HepG2 (cell line): ENCODE results near the gene INPP5K. TPM values are rescaled to one million over a fixed set of nuclear protein-coding genes. Genes with fewer than 3 reads are reported as not detected.

Experiments
- CAMTA2 ChIP-seq: sonication (generic); formaldehyde crosslinking; IDR thresholded peaks from 2 replicates; pipeline ENCODE4 v1.4.0; 2020; ENCODE audit warnings: mild to moderate bottlenecking, missing genetic modification reagents, borderline replicate concordance
- ESRRA ChIP-seq: sonication (generic); formaldehyde crosslinking; IDR thresholded peaks from 2 replicates; pipeline ENCODE4 v1.5.1; 2020; ENCODE audit warnings: mild to moderate bottlenecking, low read depth, missing genetic modification reagents
- GPBP1L1 ChIP-seq: sonication (generic); formaldehyde crosslinking; IDR thresholded peaks from 2 replicates; pipeline ENCODE4 v1.5.0; 2020; ENCODE audit warnings: mild to moderate bottlenecking, missing genetic modification reagents
- HDAC6 ChIP-seq: fragments of 200-600 bp; sonication (generic); IDR thresholded peaks from 2 replicates; pipeline ENCODE4 v1.7.0; 2017; ENCODE audit warnings: mild to moderate bottlenecking, antibody characterized with exemption, low read length, low read depth
- HIVEP1 ChIP-seq: sonication (generic); formaldehyde crosslinking; IDR thresholded peaks from 2 replicates; pipeline ENCODE4 v1.4.0; 2020; ENCODE audit warnings: mild to moderate bottlenecking, missing genetic modification reagents
- KDM5A ChIP-seq: fragments of 200-600 bp; sonication (generic); IDR thresholded peaks from 2 replicates; pipeline ENCODE4 v1.7.0; 2018; ENCODE audit warnings: antibody characterized with exemption, mild to moderate bottlenecking, low read length, borderline replicate concordance
- KLF6 ChIP-seq: IDR thresholded peaks from 2 replicates; pipeline ENCODE4 v1.8.0; 2016; ENCODE audit warnings: missing biosample characterization, missing genetic modification reagents
- MTF2 ChIP-seq: sonication (generic); formaldehyde crosslinking; IDR thresholded peaks from 2 replicates; pipeline ENCODE4 v1.5.0; 2020; ENCODE audit warnings: missing genetic modification reagents, borderline replicate concordance
- MZF1 ChIP-seq: sonication (generic); formaldehyde crosslinking; IDR thresholded peaks from 2 replicates; pipeline ENCODE4 v1.8.1; 2023; ENCODE audit warnings: mild to moderate bottlenecking, missing genetic modification reagents, borderline replicate concordance
- REXO4 ChIP-seq: sonication (generic); formaldehyde crosslinking; IDR thresholded peaks from 2 replicates; pipeline ENCODE4 v1.8.0; 2022; ENCODE audit warnings: missing genetic modification reagents, mild to moderate bottlenecking, borderline replicate concordance
- TOPORS ChIP-seq: sonication (generic); formaldehyde crosslinking; IDR thresholded peaks from 2 replicates; pipeline ENCODE4 v1.8.0; 2023; ENCODE audit warnings: mild to moderate bottlenecking, missing genetic modification reagents
- ZNF556 ChIP-seq: sonication (generic); formaldehyde crosslinking; IDR thresholded peaks from 2 replicates; pipeline ENCODE4 v1.4.0; 2020; ENCODE audit warnings: mild to moderate bottlenecking, missing genetic modification reagents, borderline replicate concordance
- ZNF570 ChIP-seq: sonication (generic); formaldehyde crosslinking; IDR thresholded peaks from 2 replicates; pipeline ENCODE4 v1.4.0; 2020; ENCODE audit warnings: mild to moderate bottlenecking, missing genetic modification reagents, borderline replicate concordance
- ZNF619 ChIP-seq: sonication (generic); formaldehyde crosslinking; IDR thresholded peaks from 2 replicates; pipeline ENCODE4 v1.4.0; 2020; ENCODE audit warnings: mild to moderate bottlenecking, missing genetic modification reagents
- ZNF691 ChIP-seq: sonication (generic); formaldehyde crosslinking; IDR thresholded peaks from 2 replicates; pipeline ENCODE4 v1.4.0; 2020; ENCODE audit warnings: missing genetic modification reagents, low read depth, mild to moderate bottlenecking, borderline replicate concordance
- ZNF713 ChIP-seq: sonication (generic); formaldehyde crosslinking; IDR thresholded peaks from 2 replicates; pipeline ENCODE4 v1.4.0; 2020; ENCODE audit warnings: mild to moderate bottlenecking, missing genetic modification reagents
- ZNF737 ChIP-seq: sonication (generic); formaldehyde crosslinking; IDR thresholded peaks from 2 replicates; pipeline ENCODE4 v1.5.0; 2020; ENCODE audit warnings: missing genetic modification reagents, mild to moderate bottlenecking, borderline replicate concordance
- polyA plus RNA-seq, 8 experiments: library from polyadenylated mRNA; depleted of rRNA in 3 of 8; stranded (reverse) in 7 of 8; unstranded in 1 of 8; fragments of >200 nt; fragmentation: Illumina TruSeq in 4 of 8; extraction: Trizol in 4 of 8; gene quantifications; 2 replicates each; pipeline versions ENCODE4 v1.2.1 to v1.2.3, GENCODE V29; 2011 to 2016; ENCODE audit warnings: low read depth in 4 of 8, missing spikeins in 1 of 8, mixed read lengths in 1 of 8; ENCODE audit not compliant: insufficient read depth in 1 of 8
- total RNA-seq, 5 experiments: library from RNA; depleted of rRNA; stranded (reverse); fragments of >200 nt; fragmentation: Illumina TruSeq; extraction: Trizol; gene quantifications; 2 replicates each; pipeline ENCODE4 v1.2.3, GENCODE V29; 2016; ENCODE audit warnings: low read depth in 1 of 5
- TF ChIP-seq, protein P1 (sequence below): sonication (generic); formaldehyde crosslinking; IDR thresholded peaks from 2 replicates; pipeline ENCODE4 v1.4.0; 2020; ENCODE audit warnings: mild to moderate bottlenecking, low read depth, missing genetic modification reagents
- TF ChIP-seq, protein P2 (sequence below): sonication (generic); formaldehyde crosslinking; IDR thresholded peaks from 2 replicates; pipeline ENCODE4 v1.5.0; 2020; ENCODE audit warnings: missing genetic modification reagents
- TF ChIP-seq, protein P3 (sequence below): sonication (generic); formaldehyde crosslinking; conservative IDR thresholded peaks from 2 replicates; pipeline ENCODE4 v1.8.0; 2022; ENCODE audit warnings: missing genetic modification reagents
- TF ChIP-seq, protein P4 (sequence below): sonication (generic); formaldehyde crosslinking; IDR thresholded peaks from 2 replicates; pipeline ENCODE4 v1.5.0; 2020; ENCODE audit warnings: missing genetic modification reagents

The INPP5K gene
- total and polyA plus RNA-seq, 2 of the 13 experiments (the other 11 are each of a cell fraction or from before 2014, with no cell fraction given) = 4.8 to 9.6 TPM

DNA sequence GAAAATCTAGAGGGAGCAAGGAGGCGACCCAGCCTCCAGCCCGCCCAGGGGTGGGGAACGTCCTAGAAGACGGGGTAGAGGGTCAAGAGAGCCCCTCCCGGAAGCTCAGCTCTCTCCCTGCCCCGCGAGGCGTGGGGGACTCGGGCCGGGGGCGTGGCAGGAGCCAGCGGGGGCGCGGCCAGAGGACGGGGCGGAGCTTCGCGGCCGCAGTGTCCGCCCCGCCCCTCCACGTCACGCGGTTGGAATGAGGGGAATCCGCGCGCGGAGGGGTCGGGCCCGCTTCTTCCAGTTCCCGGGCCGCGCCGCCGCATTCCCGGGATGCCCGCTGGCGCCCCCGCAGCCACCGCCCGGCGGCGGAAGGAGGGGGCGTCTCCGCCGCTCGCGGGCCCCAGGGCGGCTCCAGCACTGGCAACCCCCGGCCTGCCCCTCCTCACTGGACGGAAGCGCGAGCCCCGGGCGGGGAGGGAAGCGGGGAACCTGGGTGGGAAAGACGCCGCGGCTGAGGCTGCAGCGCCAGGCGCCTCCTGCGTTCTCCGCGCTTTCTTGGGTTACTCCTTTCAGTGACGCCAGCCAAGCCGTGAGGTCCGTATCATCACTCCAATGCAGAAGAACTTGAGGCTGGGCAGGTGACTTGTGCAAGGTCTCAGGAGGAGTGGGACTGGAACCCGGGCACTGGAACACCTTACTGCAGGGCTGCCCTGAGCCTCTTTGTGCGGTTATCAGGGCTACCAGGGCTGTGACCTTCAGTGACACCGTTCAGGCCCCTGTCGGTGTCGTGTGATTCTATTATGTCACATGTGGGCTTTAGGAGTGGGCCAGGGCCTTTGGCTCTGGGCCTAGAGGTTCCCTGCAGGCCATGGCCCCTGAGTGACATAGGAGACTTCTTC lies 28.2 kb downstream of the INPP5K start (continued):
- TF ChIP-seq, protein P1, sequence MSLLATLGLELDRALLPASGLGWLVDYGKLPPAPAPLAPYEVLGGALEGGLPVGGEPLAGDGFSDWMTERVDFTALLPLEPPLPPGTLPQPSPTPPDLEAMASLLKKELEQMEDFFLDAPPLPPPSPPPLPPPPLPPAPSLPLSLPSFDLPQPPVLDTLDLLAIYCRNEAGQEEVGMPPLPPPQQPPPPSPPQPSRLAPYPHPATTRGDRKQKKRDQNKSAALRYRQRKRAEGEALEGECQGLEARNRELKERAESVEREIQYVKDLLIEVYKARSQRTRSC (CRISPR knock-in tag) = no peak
- TF ChIP-seq KDM5A (no peak), REXO4 (no peak), ZNF556 (CRISPR knock-in tag) (0 out of 2 replicates have a peak, but pooled peaks have one; percentile 47), ZNF691 (CRISPR knock-in tag) (no peak), KLF6 (CRISPR knock-in tag) (no peak), ZNF619 (no peak), MZF1 (CRISPR knock-in tag) (no peak), HIVEP1 (CRISPR knock-in tag) (peak; percentile 45; the same call in 1 of the 2 replicates), TOPORS (CRISPR knock-in tag) (no peak), CAMTA2 (CRISPR knock-in tag) (no peak), ESRRA (CRISPR knock-in tag) (peak; percentile 73; the same call in 1 of the 2 replicates), ZNF570 (CRISPR knock-in tag) (no peak), ZNF713 (CRISPR knock-in tag) (0 out of 2 replicates have a peak, but pooled peaks have one; percentile 13), ZNF737 (no peak), MTF2 (CRISPR knock-in tag) (0 out of 2 replicates have a peak, but pooled peaks have one; percentile 53), GPBP1L1 (no peak), HDAC6 (no peak)
- TF ChIP-seq, protein P2, sequence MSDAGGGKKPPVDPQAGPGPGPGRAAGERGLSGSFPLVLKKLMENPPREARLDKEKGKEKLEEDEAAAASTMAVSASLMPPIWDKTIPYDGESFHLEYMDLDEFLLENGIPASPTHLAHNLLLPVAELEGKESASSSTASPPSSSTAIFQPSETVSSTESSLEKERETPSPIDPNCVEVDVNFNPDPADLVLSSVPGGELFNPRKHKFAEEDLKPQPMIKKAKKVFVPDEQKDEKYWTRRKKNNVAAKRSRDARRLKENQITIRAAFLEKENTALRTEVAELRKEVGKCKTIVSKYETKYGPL (CRISPR knock-in tag) = no peak
- TF ChIP-seq, protein P3, sequence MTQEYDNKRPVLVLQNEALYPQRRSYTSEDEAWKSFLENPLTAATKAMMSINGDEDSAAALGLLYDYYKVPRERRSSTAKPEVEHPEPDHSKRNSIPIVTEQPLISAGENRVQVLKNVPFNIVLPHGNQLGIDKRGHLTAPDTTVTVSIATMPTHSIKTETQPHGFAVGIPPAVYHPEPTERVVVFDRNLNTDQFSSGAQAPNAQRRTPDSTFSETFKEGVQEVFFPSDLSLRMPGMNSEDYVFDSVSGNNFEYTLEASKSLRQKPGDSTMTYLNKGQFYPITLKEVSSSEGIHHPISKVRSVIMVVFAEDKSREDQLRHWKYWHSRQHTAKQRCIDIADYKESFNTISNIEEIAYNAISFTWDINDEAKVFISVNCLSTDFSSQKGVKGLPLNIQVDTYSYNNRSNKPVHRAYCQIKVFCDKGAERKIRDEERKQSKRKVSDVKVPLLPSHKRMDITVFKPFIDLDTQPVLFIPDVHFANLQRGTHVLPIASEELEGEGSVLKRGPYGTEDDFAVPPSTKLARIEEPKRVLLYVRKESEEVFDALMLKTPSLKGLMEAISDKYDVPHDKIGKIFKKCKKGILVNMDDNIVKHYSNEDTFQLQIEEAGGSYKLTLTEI = no peak
- TF ChIP-seq, protein P4, sequence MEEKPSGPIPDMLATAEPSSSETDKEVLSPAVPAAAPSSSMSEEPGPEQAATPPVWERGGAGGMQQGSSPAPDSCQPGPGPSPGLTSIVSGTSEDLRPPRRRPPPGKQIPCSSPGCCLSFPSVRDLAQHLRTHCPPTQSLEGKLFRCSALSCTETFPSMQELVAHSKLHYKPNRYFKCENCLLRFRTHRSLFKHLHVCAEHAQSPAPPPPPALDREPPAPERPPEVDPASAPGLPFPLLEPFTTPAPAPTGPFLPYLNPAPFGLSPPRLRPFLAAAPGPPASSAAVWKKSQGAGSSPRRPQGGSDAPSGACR = no peak
